GM12891 (cell line): Measurements from ENCODE around the gene ANO4.
"Not testable (repeated sequence)": the region's sequence is repeated elsewhere in the genome, so short reads cannot be mapped to it uniquely, and the experiment has no call there.

ENCODE experiments used
- DNase-seq: peaks from one replicate; pipeline ENCODE4 v3.0.0; 2011; ENCODE audit warnings: low spot score; ENCODE audit not compliant: insufficient read length
- FAIRE-seq: peaks from 2 replicates; lab custom pipeline; 2011; peaks lifted over from hg19 to GRCh38; lab: Jason Lieb, UNC
- PAX5 ChIP-seq: IDR thresholded peaks from 2 replicates; pipeline ENCODE4 v1.6.1; 2011; ENCODE audit warnings: low read length, moderate library complexity, mild to moderate bottlenecking; ENCODE audit not compliant: insufficient read depth, severe bottlenecking
- POLR2A ChIP-seq: IDR thresholded peaks from 2 replicates; pipeline ENCODE4 v1.6.1; 2011; ENCODE audit warnings: low read depth, low read length, control low read depth
- POLR2AphosphoS5 ChIP-seq: IDR thresholded peaks from 2 replicates; pipeline ENCODE4 v1.6.1; 2011; ENCODE audit warnings: low read depth, low read length, control low read depth
- POU2F2 ChIP-seq: IDR thresholded peaks from 2 replicates; pipeline ENCODE4 v1.6.1; 2011; ENCODE audit warnings: low read depth, mild to moderate bottlenecking, control low read depth, low read length, moderate library complexity
- SPI1 ChIP-seq: IDR thresholded peaks from 2 replicates; pipeline ENCODE4 v1.6.1; 2011; ENCODE audit warnings: low read depth, low read length, control low read depth
- TAF1 ChIP-seq: IDR thresholded peaks from 2 replicates; pipeline ENCODE4 v1.6.1; 2011; ENCODE audit warnings: low read depth, low read length, control low read depth

The ANO4 gene

DNA sequence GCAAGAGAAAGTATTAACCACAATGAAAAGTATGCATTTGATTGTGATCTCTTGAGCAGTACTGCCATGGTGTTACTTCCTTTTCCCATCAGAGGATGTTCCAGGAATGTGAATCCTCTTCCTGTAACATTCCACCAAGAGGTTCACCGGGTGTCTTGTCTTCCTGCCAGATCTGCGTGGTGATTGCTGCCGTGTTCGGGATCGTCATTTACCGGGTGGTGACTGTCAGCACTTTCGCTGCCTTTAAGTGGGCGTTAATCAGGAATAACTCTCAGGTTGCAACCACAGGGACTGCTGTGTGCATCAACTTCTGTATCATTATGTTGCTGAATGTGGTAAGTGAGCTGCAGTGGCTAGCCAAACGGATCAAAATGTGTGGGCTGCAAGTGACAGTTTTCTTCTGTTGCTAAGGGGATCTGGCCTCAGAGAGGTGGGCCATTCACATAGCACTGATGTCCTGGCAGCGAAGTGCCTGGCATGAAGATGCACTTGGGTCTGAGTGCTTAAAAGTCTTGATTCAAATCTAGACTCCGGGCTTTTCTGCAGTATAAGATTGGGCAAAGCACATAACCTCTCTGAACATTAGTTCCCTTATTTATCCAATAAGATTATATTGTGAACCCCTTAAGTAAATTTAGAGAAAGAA is 292.0 kb downstream of the ANO4 start:
- DNase-seq (no peak), FAIRE-seq (no peak)
- TF ChIP-seq SPI1 (no peak), POU2F2 (no peak), PAX5 (no peak), POLR2A (no peak), TAF1 (no peak), POLR2AphosphoS5 (no peak)

DNA sequence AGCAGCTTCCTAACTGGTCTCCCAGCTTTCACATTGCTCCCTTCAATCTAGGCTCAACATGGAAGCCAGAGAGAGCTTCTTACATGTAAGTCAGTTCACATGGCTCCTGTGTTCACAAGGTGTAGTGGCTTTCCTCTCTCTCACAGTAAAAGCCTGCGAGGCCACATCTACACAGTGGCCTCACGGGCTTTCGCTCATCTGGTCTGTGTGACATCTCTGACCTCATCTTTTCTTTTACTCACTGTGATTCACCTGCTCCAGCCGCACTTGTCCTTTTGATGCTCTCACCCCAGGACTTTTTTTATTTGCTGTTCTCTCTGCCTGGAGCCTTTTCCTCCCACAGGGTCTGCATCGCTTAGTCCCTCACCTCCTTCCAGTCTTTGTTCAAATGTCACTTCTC is 293.3 kb downstream of the ANO4 start:
- TF ChIP-seq PAX5 (no peak), POU2F2 (no peak)
- no peak for FAIRE-seq
- no peak for DNase-seq

GRCh38 chr12:101089271-101089670 is 294.7 kb downstream of the ANO4 start:
- no peak for DNase-seq
- FAIRE-seq, result no peak
- no peak for TF ChIP-seq POU2F2
- TF ChIP-seq PAX5, result no peak
- no peak for TF ChIP-seq POLR2AphosphoS5
- no peak for TF ChIP-seq TAF1
- no peak for TF ChIP-seq SPI1
- TF ChIP-seq POLR2A, result no peak

DNA sequence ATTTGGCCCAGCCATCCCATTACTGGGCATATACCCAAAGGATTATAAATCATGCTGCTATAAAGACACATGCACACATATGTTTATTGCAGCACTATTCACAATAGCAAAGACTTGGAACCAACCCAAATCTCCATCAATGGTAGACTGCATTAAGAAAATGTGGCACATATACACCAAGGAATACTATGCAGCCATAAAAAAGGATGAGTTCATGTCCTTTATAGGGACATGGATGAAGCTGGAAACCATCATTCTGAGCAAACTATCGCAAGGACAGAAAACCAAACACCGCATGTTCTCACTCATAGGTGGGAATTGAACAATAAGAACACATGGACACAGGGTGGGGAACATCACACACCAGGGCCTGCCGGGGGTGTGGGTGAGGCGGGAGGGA is 295.6 kb downstream of the ANO4 start:
- FAIRE-seq, DNase-seq: not testable (repeated sequence)

- no peak for TF ChIP-seq SPI1
- TF ChIP-seq POLR2AphosphoS5, result no peak
- TF ChIP-seq PAX5, result no peak
- no peak for TF ChIP-seq POU2F2
- no peak for TF ChIP-seq TAF1
- no peak for TF ChIP-seq POLR2A
- no peak for FAIRE-seq
- no peak for DNase-seq
These were observed 303.4 kb downstream of the ANO4 start for GRCh38 chr12:101097829-101098580.

GRCh38 chr12:101107032-101107763 is 312.6 kb downstream of the ANO4 start:
- FAIRE-seq (no peak), DNase-seq (no peak)
- no peak for TF ChIP-seq PAX5
- no peak for TF ChIP-seq SPI1
- no peak for TF ChIP-seq POLR2A
- no peak for TF ChIP-seq TAF1
- no peak for TF ChIP-seq POLR2AphosphoS5

- no peak for TF ChIP-seq POU2F2
- TF ChIP-seq TAF1, result no peak
- no peak for TF ChIP-seq PAX5
- no peak for TF ChIP-seq POLR2AphosphoS5
- no peak for TF ChIP-seq POLR2A
- no peak for TF ChIP-seq SPI1
- no peak for DNase-seq
- no peak for FAIRE-seq
These were observed 313.6 kb downstream of the ANO4 start for GRCh38 chr12:101108130-101108529.

DNA sequence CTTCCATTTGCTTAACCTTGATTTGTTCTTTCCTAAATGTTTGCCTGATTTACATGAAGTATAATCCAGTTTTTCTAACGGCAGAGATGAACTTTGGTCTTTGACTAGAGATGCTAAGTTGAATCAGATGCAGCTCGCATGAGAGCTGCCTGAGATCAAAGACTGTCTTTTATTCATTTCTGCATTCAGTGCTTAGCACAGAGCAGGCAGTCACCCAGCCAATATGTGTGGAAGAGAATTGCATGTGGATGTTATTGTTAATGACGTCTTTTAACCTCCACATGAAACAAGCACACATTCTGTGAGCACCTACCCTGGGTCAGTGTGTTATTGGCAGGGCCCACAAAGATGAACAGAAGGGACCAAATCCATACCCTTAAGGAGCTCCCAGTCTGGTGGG is 316.3 kb downstream of the ANO4 start:
- TF ChIP-seq POU2F2 (no peak), SPI1 (no peak), POLR2A (no peak)

GRCh38 chr12:101111441-101111840 is 316.9 kb downstream of the ANO4 start:
- no peak for DNase-seq
- no peak for FAIRE-seq
- no peak for TF ChIP-seq SPI1
- TF ChIP-seq POLR2A, result no peak
- no peak for TF ChIP-seq POLR2AphosphoS5
- TF ChIP-seq PAX5, result no peak
- no peak for TF ChIP-seq TAF1
- TF ChIP-seq POU2F2, result no peak

More for the DNA sequence above, 316.3 kb downstream of the ANO4 start:
- DNase-seq (no peak), FAIRE-seq (no peak)

DNA sequence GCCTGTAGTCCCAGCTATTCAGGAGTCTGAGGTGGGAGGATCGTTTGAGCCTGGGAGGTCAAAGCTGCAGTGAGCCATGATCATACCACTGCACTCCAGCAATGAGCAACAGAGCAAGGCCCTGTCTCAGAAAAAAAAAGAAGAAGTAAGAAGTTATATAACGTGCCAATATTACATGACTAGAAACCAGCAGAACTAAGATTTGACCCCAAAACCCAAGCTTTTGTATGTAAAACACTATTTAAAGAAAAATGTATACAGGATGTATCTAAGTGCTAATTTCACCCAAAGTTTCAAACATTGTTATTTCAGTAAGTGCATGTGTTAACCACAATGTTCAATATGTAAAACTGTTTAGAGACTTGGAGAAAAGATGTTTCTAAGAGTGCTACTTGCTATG is 320.8 kb downstream of the ANO4 start:
- FAIRE-seq (no peak), DNase-seq (no peak)
- no peak for TF ChIP-seq POU2F2
- TF ChIP-seq PAX5, result no peak
- no peak for TF ChIP-seq TAF1
- TF ChIP-seq POLR2AphosphoS5, result no peak
